Muscle of leg (tissue), 11 donors: ENCODE measurements around the gene FAM156A. TPM values are rescaled to one million over a fixed set of nuclear protein-coding genes. Genes with fewer than 3 reads are reported as not detected.
"Not testable (repeated sequence)": the region's sequence is repeated elsewhere in the genome, so short reads cannot be mapped to it uniquely, and the experiment has no call there.

ENCODE experiments used
- DNase-seq: peaks from one replicate; pipeline ENCODE4 v3.0.0; 2013
- H3K27ac ChIP-seq: one replicate; pipeline ENCODE4 v1.5.1; 2013; ENCODE audit warnings: mild to moderate bottlenecking, low read length, control low read depth
- H3K27me3 ChIP-seq: one replicate; pipeline ENCODE4 v1.6.1; 2013; ENCODE audit warnings: low read length; ENCODE audit not compliant: control insufficient read depth, insufficient read depth
- H3K36me3 ChIP-seq: one replicate; pipeline ENCODE4 v1.6.1; 2013; ENCODE audit warnings: low read length; ENCODE audit not compliant: control insufficient read depth, insufficient read depth
- H3K4me1 ChIP-seq: one replicate; pipeline ENCODE4 v1.6.1; 2013; ENCODE audit warnings: low read length; ENCODE audit not compliant: control insufficient read depth, insufficient read depth
- H3K4me3 ChIP-seq: one replicate; pipeline ENCODE4 v1.5.1; 2013; ENCODE audit warnings: low read length, control low read depth
- H3K9me3 ChIP-seq: replicated peaks from 2 replicates; pipeline ENCODE4 v1.6.1; 2013; ENCODE audit warnings: low read depth, low read length; ENCODE audit not compliant: control insufficient read depth
- WGBS: methylation state at CpG from one replicate; pipeline ENCODE4 v1.1.5; 2013; ENCODE audit warnings: missing lambda C conversion rate; ENCODE audit not compliant: insufficient coverage; 5-methylcytosine and 5-hydroxymethylcytosine counted together
- polyA plus RNA-seq, 8 donors: library from polyadenylated mRNA; unstranded; fragments of 120-200 nt; gene quantifications; one replicate each; pipeline versions ENCODE4 v1.2.1 to v1.2.3, GENCODE V29; 2013; ENCODE audit warnings: inconsistent platforms in 1 of 8, low replicate concordance in 1 of 8; ENCODE audit not compliant: insufficient read length in 8 of 8, insufficient read depth in 1 of 8
- total RNA-seq: library from RNA; stranded (reverse); fragments of 120-200 nt; gene quantifications from one replicate; pipeline ENCODE4 v1.2.4, GENCODE V29; 2013

FAM156A gene
- total and polyA plus RNA-seq, 9 donors, result 19.3 to 34.2 (median 26.2) TPM

DNA sequence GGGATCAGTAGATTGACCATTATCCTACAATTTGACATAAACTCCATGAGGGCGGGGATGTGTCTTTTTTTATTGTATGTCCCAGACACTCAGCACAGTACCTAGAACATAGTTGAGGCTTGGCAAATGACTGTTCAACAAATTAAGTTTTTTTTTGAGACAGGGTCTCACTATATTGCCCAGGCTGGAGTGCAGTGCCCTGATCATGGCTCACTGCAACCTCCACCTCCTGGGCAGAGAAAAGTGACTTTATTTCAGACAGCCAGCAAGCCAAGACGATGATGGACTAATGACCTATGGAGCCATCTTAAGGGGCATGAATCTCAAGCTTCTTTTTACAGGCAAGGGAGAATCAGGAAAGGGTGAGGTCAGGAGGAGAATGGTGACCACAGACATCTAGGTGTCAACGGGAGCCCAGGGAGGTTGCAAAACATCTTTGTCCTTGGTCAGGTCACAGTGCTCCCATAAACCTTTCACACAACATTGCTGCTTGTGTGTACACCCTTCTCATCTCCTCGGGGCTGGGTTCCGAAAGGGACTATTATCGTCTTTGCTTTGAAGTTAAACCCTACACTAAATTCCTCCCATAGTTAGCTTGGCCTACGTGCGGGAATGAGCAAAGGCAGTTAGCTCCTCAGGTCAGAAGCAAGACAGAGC lies 16.1 kb upstream of the FAM156A start:
- H3K4me3 ChIP-seq, H3K27ac ChIP-seq, H3K4me1 ChIP-seq, DNase-seq, H3K9me3 ChIP-seq, H3K36me3 ChIP-seq: not testable (repeated sequence)
- WGBS, result 68% methylated on average over 3 of the region's 8 CpGs
- H3K27me3 ChIP-seq, result peaks cover 23% of the 10 kb centered on the region

GRCh38 chrX:52967922-52968321 lies 9.6 kb upstream of the FAM156A start:
- WGBS, result no CpG with 5 or more reads among the region's 10 CpGs
- H3K9me3 ChIP-seq, DNase-seq: not testable (repeated sequence)

DNA sequence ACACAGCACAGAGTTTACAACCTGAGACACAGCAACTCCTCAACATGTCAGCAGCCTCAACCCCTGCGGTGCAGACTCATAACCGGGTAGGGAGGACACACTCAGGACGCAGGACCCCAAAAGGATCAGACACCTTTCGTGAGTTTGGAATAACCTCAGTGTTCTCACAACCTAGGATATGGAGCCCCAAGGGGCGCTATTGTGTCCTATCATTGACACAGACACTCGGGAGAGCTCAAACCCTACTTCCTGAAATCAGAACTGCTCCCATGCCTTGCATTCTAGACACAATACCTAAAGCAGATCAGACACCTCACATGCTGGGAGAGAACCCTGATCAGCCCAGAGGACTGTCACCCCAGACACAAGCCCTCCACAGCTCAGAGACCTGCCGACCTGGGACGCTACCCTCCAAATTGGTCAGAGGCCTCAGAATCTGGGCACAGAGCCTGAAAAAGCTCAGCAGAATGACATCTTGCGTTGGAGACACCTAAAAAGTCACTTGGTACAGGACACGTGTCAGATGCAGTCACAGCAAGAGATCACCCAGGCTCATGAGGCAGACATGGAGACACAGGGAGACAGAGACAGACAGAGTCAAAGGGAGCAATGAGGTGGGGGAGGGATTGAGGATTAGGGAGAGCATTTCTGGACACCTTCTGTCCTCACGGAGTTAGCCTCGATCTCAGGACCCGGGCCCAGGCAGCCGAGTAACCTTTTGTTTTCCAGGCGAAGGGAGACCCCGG lies 8.8 kb upstream of the FAM156A start:
- WGBS, result no CpG with 5 or more reads among the region's 16 CpGs
- not testable (repeated sequence) for H3K4me1 ChIP-seq, H3K4me3 ChIP-seq

More at GRCh38 chrX:52967922-52968321, 9.6 kb upstream of the FAM156A start:
- H3K27me3 ChIP-seq, H3K36me3 ChIP-seq, H3K4me3 ChIP-seq, H3K4me1 ChIP-seq, H3K27ac ChIP-seq: not testable (repeated sequence)

DNA sequence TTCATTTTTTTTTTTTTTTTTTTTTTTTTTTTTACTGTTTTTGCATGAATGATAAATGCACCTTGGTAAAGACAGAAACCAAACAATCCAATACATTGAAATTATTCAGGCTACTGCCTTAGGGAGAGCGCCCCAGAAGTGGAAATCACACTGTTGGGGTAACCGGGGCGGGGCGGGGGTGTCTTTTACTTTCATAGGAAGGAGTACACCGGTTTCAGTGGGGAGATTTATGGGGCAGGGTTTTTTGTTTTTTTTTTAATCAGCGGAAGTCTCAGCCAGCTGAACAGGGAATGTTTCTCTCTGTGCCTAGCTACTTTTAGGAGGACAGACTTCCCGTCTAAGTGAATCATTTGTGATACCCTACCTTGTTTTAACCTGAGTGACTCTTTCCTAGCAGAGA lies 643 bp upstream of the FAM156A start:
- not testable (repeated sequence) for H3K4me1 ChIP-seq, H3K9me3 ChIP-seq, H3K27me3 ChIP-seq, DNase-seq, H3K36me3 ChIP-seq, H3K27ac ChIP-seq, H3K4me3 ChIP-seq
- no CpG with 5 or more reads among the region's 7 CpGs for WGBS

More for the DNA sequence above, 8.8 kb upstream of the FAM156A start:
- H3K27me3 ChIP-seq, H3K27ac ChIP-seq, H3K36me3 ChIP-seq, H3K9me3 ChIP-seq, DNase-seq: not testable (repeated sequence)

GRCh38 chrX:52949884-52950283 lies 8.4 kb downstream of the FAM156A start:
- H3K4me1 ChIP-seq, H3K27me3 ChIP-seq, DNase-seq, H3K9me3 ChIP-seq, H3K36me3 ChIP-seq, H3K27ac ChIP-seq, H3K4me3 ChIP-seq: not testable (repeated sequence)
- WGBS, result no CpG with 5 or more reads among the region's 10 CpGs

GRCh38 chrX:52949325-52949724 lies 9.0 kb downstream of the FAM156A start:
- H3K4me1 ChIP-seq, H3K36me3 ChIP-seq, DNase-seq, H3K4me3 ChIP-seq, H3K27me3 ChIP-seq, H3K9me3 ChIP-seq, H3K27ac ChIP-seq: not testable (repeated sequence)
- no CpG with 5 or more reads among the region's 4 CpGs for WGBS

GRCh38 chrX:52948265-52948664 lies 10.1 kb downstream of the FAM156A start:
- H3K4me1 ChIP-seq, H3K4me3 ChIP-seq, H3K27me3 ChIP-seq, H3K36me3 ChIP-seq, H3K9me3 ChIP-seq, DNase-seq, H3K27ac ChIP-seq: not testable (repeated sequence)
- no CpG with 5 or more reads among the region's 17 CpGs for WGBS

- H3K4me1 ChIP-seq, H3K4me3 ChIP-seq, H3K27ac ChIP-seq, H3K9me3 ChIP-seq, H3K36me3 ChIP-seq, DNase-seq, H3K27me3 ChIP-seq: not testable (repeated sequence)
- WGBS, result no CpG with 5 or more reads among the region's 16 CpGs
Observed at GRCh38 chrX:52947501-52947900, 10.8 kb downstream of the FAM156A start.

GRCh38 chrX:52945838-52946494 lies 12.4 kb downstream of the FAM156A start:
- H3K36me3 ChIP-seq, H3K27me3 ChIP-seq, H3K4me3 ChIP-seq, H3K9me3 ChIP-seq, DNase-seq, H3K27ac ChIP-seq, H3K4me1 ChIP-seq: not testable (repeated sequence)
- WGBS, result no CpG with 5 or more reads among the region's 14 CpGs

GRCh38 chrX:52941728-52942127 lies 16.6 kb downstream of the FAM156A start:
- H3K36me3 ChIP-seq, H3K4me1 ChIP-seq, H3K9me3 ChIP-seq, H3K27ac ChIP-seq, H3K4me3 ChIP-seq, DNase-seq, H3K27me3 ChIP-seq: not testable (repeated sequence)
- WGBS, result no CpG with 5 or more reads among the region's 10 CpGs
